HEK293 (cell line): Measurements from ENCODE around the gene DDX47.
"Not testable (repeated sequence)": the region's sequence is repeated elsewhere in the genome, so short reads cannot be mapped to it uniquely, and the experiment has no call there.

Experiments
- CTCF ChIA-PET: fragments of 350-600 bp; formaldehyde crosslinking; extraction: SDS; loops from one replicate; lab custom pipeline; 2021; ENCODE audit warnings: antibody characterized with exemption; lab: Yijun Ruan, JAX
- POLR2A ChIA-PET: fragments of 300-600 bp; formaldehyde crosslinking; extraction: SDS; loops from one replicate; lab custom pipeline; 2020; ENCODE audit warnings: antibody characterized with exemption, inconsistent platforms; lab: Yijun Ruan, JAX
- H3K27ac ChIP-seq: fragments of 200-500 bp; sonication (Bioruptor generic); 2 replicates; pipeline ENCODE4 v1.5.1; 2014; ENCODE audit warnings: low read depth, low read length, control low read depth, inconsistent platforms; ENCODE audit errors: extremely low read depth
- H3K36me3 ChIP-seq, 2 experiments: fragments of 200-500 bp in 1 of 2; sonication (Bioruptor generic) in 1 of 2; 1 replicate in 1 of 2; 2 replicates in 1 of 2; pipeline ENCODE4 v1.5.1; 2014 to 2017; ENCODE audit warnings: inconsistent platforms in 2 of 2, low read length in 2 of 2; ENCODE audit not compliant: control insufficient read depth in 2 of 2, insufficient read depth in 1 of 2
- H3K4me1 ChIP-seq: fragments of 200-500 bp; sonication (Bioruptor generic); 2 replicates; pipeline ENCODE4 v1.5.1; 2014; ENCODE audit warnings: mild to moderate bottlenecking, low read length, inconsistent platforms; ENCODE audit not compliant: control insufficient read depth, insufficient read depth
- H3K4me3 ChIP-seq: 2 replicates; pipeline ENCODE4 v1.5.1; 2011; ENCODE audit warnings: low read depth, mild to moderate bottlenecking, control low read depth, low read length, moderate library complexity
- H3K9me3 ChIP-seq: fragments of 200-500 bp; sonication (Bioruptor generic); 2 replicates; pipeline ENCODE4 v1.5.1; 2014; ENCODE audit warnings: low read depth, low read length, inconsistent platforms; ENCODE audit not compliant: control insufficient read depth, insufficient read depth
- FEZF1 ChIP-seq: fragments of 450-650 bp; formaldehyde crosslinking; IDR thresholded peaks from 2 replicates; pipeline ENCODE4 v1.5.1; 2016; ENCODE audit warnings: missing biosample characterization, missing genetic modification characterization
- GFI1B ChIP-seq: fragments of 450-650 bp; formaldehyde crosslinking; IDR thresholded peaks from 2 replicates; pipeline ENCODE4 v1.5.1; 2016; ENCODE audit warnings: missing biosample characterization, missing genetic modification characterization
- GLI2 ChIP-seq: fragments of 450-650 bp; formaldehyde crosslinking; IDR thresholded peaks from 2 replicates; pipeline ENCODE4; 2017; ENCODE audit warnings: missing biosample characterization, missing genetic modification characterization, low read depth, borderline replicate concordance
- GLIS2 ChIP-seq: fragments of 450-650 bp; formaldehyde crosslinking; IDR thresholded peaks from 2 replicates; pipeline ENCODE4 v1.5.1; 2016; ENCODE audit warnings: missing biosample characterization, missing genetic modification characterization
- HOXD13 ChIP-seq: sonication (generic); formaldehyde crosslinking; IDR thresholded peaks from 2 replicates; pipeline ENCODE4 v1.8.0; 2022; ENCODE audit warnings: missing genetic modification reagents, borderline replicate concordance
- MZF1 ChIP-seq: fragments of 450-650 bp; formaldehyde crosslinking; IDR thresholded peaks from 2 replicates; pipeline ENCODE4 v1.5.1; 2017; ENCODE audit warnings: missing biosample characterization, missing genetic modification characterization, borderline replicate concordance
- TRIM28 ChIP-seq: IDR thresholded peaks from 2 replicates; pipeline ENCODE4 v1.6.1; 2011; ENCODE audit warnings: low read length, control low read depth, borderline replicate concordance
- ZFP37 ChIP-seq: fragments of 450-650 bp; formaldehyde crosslinking; IDR thresholded peaks from 2 replicates; pipeline ENCODE4 v1.5.1; 2016; ENCODE audit warnings: missing biosample characterization, missing genetic modification characterization
- ZNF10 ChIP-seq: fragments of 450-650 bp; formaldehyde crosslinking; IDR thresholded peaks from 2 replicates; pipeline ENCODE4 v1.5.1; 2017; ENCODE audit warnings: missing biosample characterization, missing genetic modification characterization
- ZNF112 ChIP-seq: fragments of 450-650 bp; formaldehyde crosslinking; IDR thresholded peaks from 2 replicates; pipeline ENCODE4 v1.5.0; 2017; ENCODE audit warnings: missing biosample characterization, missing genetic modification characterization
- ZNF175 ChIP-seq: fragments of 450-650 bp; formaldehyde crosslinking; IDR thresholded peaks from 2 replicates; pipeline ENCODE4 v1.5.1; 2016; ENCODE audit warnings: missing biosample characterization, missing genetic modification characterization
- ZNF354C ChIP-seq: fragments of 450-650 bp; formaldehyde crosslinking; IDR thresholded peaks from 2 replicates; pipeline ENCODE4 v1.5.1; 2016; ENCODE audit warnings: missing biosample characterization, missing genetic modification characterization, low read depth, borderline replicate concordance
- ZNF629 ChIP-seq: fragments of 450-650 bp; formaldehyde crosslinking; IDR thresholded peaks from 2 replicates; pipeline ENCODE4 v1.5.1; 2017; ENCODE audit warnings: missing biosample characterization, missing genetic modification characterization
- ZNF843 ChIP-seq: fragments of 450-650 bp; formaldehyde crosslinking; IDR thresholded peaks from 2 replicates; pipeline ENCODE4 v1.5.1; 2016; ENCODE audit warnings: missing biosample characterization, missing genetic modification characterization
- TF ChIP-seq, protein P1 (sequence below): sonication (generic); formaldehyde crosslinking; IDR thresholded peaks from 2 replicates; pipeline ENCODE4 v1.8.1; 2022; ENCODE audit warnings: mild to moderate bottlenecking, moderate library complexity, missing genetic modification reagents
- TF ChIP-seq, protein P2 (sequence below): fragments of 450-650 bp; formaldehyde crosslinking; IDR thresholded peaks from 2 replicates; pipeline ENCODE4 v1.5.1; 2016; ENCODE audit warnings: missing biosample characterization, missing genetic modification characterization
- TF ChIP-seq, protein P3 (sequence below): fragments of 450-650 bp; formaldehyde crosslinking; IDR thresholded peaks from 2 replicates; pipeline ENCODE4 v1.5.1; 2016; ENCODE audit warnings: missing biosample characterization, missing genetic modification characterization

DDX47 gene

DNA sequence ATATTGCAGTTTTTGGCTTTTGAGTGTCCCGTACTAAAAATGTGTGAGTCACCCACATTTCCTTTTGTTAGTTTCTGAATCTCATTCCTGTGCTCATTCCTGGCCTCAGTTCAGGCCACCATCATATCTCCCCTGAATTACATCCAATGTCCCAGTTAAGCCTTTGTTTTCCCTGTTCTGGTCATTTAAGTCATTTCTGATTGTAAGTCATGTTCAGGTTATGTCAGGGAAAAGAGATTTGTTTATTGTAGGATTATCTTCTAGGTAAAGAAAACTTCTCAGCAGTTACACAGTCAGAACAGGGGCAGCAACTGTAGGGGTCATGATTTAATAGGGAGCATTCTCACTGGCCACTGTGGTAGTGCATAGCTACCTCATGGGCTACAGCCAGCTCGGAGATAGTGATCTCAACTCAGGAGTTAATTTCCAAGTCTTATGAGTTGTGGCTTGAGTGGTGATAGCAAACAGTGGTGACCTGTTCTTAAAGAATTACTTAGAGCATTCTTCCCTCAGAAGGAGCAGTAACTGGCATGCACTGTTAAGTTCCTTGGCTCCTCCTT, 6.7 kb downstream of the DDX47 start (continued):
- TF ChIP-seq, protein P1, sequence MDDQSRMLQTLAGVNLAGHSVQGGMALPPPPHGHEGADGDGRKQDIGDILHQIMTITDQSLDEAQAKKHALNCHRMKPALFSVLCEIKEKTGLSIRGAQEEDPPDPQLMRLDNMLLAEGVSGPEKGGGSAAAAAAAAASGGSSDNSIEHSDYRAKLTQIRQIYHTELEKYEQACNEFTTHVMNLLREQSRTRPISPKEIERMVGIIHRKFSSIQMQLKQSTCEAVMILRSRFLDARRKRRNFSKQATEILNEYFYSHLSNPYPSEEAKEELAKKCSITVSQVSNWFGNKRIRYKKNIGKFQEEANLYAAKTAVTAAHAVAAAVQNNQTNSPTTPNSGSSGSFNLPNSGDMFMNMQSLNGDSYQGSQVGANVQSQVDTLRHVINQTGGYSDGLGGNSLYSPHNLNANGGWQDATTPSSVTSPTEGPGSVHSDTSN (CRISPR knock-in tag): no peak
- TF ChIP-seq ZNF629 (tag by site-specific recombination) (peak; percentile 88), GLIS2 (tag by site-specific recombination) (peak; percentile 41; the same call in 1 of the 2 replicates), GLI2 (tag by site-specific recombination) (peak; percentile 63; the same call in 1 of the 2 replicates), ZNF10 (tag by site-specific recombination) (peak; percentile 74; the same call in 1 of the 2 replicates), ZNF175 (tag by site-specific recombination) (no peak), ZFP37 (tag by site-specific recombination) (0 out of 2 replicates have a peak, but pooled peaks have one; percentile 68), HOXD13 (CRISPR knock-in tag) (peak; percentile 52; the same call in 1 of the 2 replicates), GFI1B (peak; percentile 93), FEZF1 (tag by site-specific recombination) (peak; percentile 53; the same call in 1 of the 2 replicates), MZF1 (tag by site-specific recombination) (no peak), TRIM28 (peak; percentile 64; the same call in 1 of the 2 replicates), ZNF354C (tag by site-specific recombination) (no peak), ZNF843 (tag by site-specific recombination) (peak; percentile 80), ZNF112 (tag by site-specific recombination) (no peak)
- TF ChIP-seq, protein P2, sequence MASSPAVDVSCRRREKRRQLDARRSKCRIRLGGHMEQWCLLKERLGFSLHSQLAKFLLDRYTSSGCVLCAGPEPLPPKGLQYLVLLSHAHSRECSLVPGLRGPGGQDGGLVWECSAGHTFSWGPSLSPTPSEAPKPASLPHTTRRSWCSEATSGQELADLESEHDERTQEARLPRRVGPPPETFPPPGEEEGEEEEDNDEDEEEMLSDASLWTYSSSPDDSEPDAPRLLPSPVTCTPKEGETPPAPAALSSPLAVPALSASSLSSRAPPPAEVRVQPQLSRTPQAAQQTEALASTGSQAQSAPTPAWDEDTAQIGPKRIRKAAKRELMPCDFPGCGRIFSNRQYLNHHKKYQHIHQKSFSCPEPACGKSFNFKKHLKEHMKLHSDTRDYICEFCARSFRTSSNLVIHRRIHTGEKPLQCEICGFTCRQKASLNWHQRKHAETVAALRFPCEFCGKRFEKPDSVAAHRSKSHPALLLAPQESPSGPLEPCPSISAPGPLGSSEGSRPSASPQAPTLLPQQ (tag by site-specific recombination): 0 out of 2 replicates have a peak, but pooled peaks have one; percentile 38
- TF ChIP-seq, protein P3, sequence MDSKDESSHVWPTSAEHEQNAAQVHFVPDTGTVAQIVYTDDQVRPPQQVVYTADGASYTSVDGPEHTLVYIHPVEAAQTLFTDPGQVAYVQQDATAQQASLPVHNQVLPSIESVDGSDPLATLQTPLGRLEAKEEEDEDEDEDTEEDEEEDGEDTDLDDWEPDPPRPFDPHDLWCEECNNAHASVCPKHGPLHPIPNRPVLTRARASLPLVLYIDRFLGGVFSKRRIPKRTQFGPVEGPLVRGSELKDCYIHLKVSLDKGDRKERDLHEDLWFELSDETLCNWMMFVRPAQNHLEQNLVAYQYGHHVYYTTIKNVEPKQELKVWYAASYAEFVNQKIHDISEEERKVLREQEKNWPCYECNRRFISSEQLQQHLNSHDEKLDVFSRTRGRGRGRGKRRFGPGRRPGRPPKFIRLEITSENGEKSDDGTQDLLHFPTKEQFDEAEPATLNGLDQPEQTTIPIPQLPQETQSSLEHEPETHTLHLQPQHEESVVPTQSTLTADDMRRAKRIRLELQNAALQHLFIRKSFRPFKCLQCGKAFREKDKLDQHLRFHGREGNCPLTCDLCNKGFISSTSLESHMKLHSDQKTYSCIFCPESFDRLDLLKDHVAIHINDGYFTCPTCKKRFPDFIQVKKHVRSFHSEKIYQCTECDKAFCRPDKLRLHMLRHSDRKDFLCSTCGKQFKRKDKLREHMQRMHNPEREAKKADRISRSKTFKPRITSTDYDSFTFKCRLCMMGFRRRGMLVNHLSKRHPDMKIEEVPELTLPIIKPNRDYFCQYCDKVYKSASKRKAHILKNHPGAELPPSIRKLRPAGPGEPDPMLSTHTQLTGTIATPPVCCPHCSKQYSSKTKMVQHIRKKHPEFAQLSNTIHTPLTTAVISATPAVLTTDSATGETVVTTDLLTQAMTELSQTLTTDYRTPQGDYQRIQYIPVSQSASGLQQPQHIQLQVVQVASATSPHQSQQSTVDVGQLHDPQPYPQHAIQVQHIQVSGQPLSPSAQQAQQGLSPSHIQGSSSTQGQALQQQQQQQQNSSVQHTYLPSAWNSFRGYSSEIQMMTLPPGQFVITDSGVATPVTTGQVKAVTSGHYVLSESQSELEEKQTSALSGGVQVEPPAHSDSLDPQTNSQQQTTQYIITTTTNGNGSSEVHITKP (tag by site-specific recombination): peak; percentile 24

DNA sequence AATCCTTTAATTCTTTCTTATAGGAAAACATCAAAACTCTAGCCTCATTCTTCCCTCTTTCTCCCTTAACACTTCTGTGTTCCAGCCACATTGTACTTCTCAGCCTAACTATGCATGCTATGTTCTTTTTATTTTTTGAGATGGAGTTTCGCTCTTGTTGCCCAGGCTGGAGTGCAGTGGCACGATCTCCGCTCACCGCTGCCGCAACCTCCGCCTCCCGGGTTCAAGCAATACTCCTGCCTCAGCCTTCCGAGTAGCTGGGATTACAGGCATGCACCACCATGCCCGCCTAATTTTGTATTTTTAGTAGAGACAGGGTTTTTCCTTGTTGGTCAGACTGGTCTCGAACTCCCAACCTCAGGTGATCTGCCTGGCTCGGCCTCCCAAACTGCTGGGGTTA, 7.2 kb downstream of the DDX47 start:
- not testable (repeated sequence) for H3K27ac ChIP-seq, H3K4me3 ChIP-seq, H3K9me3 ChIP-seq, H3K4me1 ChIP-seq
- peaks cover 48 to 77% of the 10 kb centered on the region in 2 experiments for H3K36me3 ChIP-seq
- POLR2A ChIA-PET: interaction anchor here (1.2 to 2.6 kb wide), 4 partner anchors 24 to 71 kb away, joined by 3 to 20 read pairs (median 3); partner anchors contain the start of gene GPRC5A
- CTCF ChIA-PET: interaction anchor here (0.6 to 4.6 kb wide), 3 partner anchors 16 to 91 kb away, joined by 3 to 28 read pairs (median 3); no protein-coding TSS in a partner anchor
